Adrenal gland (tissue), 12 donors: ENCODE measurements around the gene CNN3. TPM values are rescaled to one million over a fixed set of nuclear protein-coding genes. Genes with fewer than 3 reads are reported as not detected.

ENCODE experiments used
- DNase-seq, 7 donors: peaks; one replicate each; pipeline ENCODE4 v3.0.0-alpha.2; 2019 to 2020
- H3K27ac ChIP-seq, 5 donors: fragments of 200-600 bp; sonication (generic) in 4 of 5; 1 replicate in 3 of 5; 2 replicates in 2 of 5; pipeline versions ENCODE4 v1.5.1 to v1.8.0; 2016 to 2020; ENCODE audit warnings: mild to moderate bottlenecking in 1 of 5
- H3K27me3 ChIP-seq: fragments of 200-600 bp; 2 replicates; pipeline ENCODE4 v1.8.0; 2021
- H3K36me3 ChIP-seq, 2 donors: fragments of 200-600 bp; replicated peaks in 1 of 2; 1 replicate in 1 of 2; 2 replicates in 1 of 2; pipeline versions ENCODE4 v1.5.1 to v1.8.0; 2018 to 2022
- H3K4me1 ChIP-seq, 2 donors: fragments of 200-600 bp; replicated peaks in 1 of 2; 1 replicate in 1 of 2; 2 replicates in 1 of 2; pipeline versions ENCODE4 v1.5.1 to v1.8.0; 2018 to 2021
- H3K4me3 ChIP-seq, 4 donors: fragments of 200-600 bp; sonication (generic) in 3 of 4; one replicate each; pipeline ENCODE4 v1.5.1; 2016 to 2018
- H3K9me3 ChIP-seq, 3 donors: fragments of 200-600 bp; sonication (generic) in 1 of 3; replicated peaks in 1 of 3; 1 replicate in 2 of 3; 2 replicates in 1 of 3; pipeline versions ENCODE4 v1.5.1 to v1.8.0; 2016 to 2021
- CTCF ChIP-seq, 6 experiments: fragments of 450-650 bp in 4 of 6; fragments of 200-600 bp in 2 of 6; sonication (generic) in 1 of 6; IDR thresholded peaks; 1 replicate in 5 of 6; 2 replicates in 1 of 6; pipeline versions ENCODE4 v1.5.1 to v1.8.0; 2016 to 2021; ENCODE audit warnings: antibody characterized with exemption in 6 of 6, mild to moderate bottlenecking in 2 of 6, moderate library complexity in 1 of 6
- POLR2A ChIP-seq, 2 donors: fragments of 450-650 bp; IDR thresholded peaks; one replicate each; pipeline ENCODE4 v1.6.1; 2017; ENCODE audit warnings: antibody characterized with exemption in 2 of 2, mild to moderate bottlenecking in 2 of 2, moderate library complexity in 1 of 2
- WGBS, 4 donors: extraction: QIAGEN DNeasy Blood & Tissue Kit in 2 of 4; methylation state at CpG; one replicate each; pipeline versions ENCODE4 v1.1.5 to v1.1.7; 2013 to 2017; 5-methylcytosine and 5-hydroxymethylcytosine counted together
- intact Hi-C, 2 donors: fragments of 100-400 bp; cut with DNase I; formaldehyde crosslinking; loops; one replicate each; pipeline versions ENCODE4 v1.14.1 to v1.15.0; 2022 to 2023
- polyA plus RNA-seq, 3 donors: library from polyadenylated mRNA; stranded (reverse); fragments of 200-250 nt in 2 of 3; fragments of 350-450 nt in 1 of 3; fragmentation: Illumina TruSeq in 1 of 3; extraction: RNeasy Lipid Tissue Mini Kit (QIAGEN cat#74804) in 1 of 3; gene quantifications; one replicate each; pipeline ENCODE4 v1.2.3, GENCODE V29; 2013 to 2014
- total RNA-seq, 9 donors: library from RNA; depleted of rRNA in 4 of 9; stranded (reverse); fragments of >200 nt in 4 of 9; fragments of 120-200 nt in 1 of 9; fragmentation: NEBNext Ultra II Directional in 1 of 9; extraction: Animal tissue kit (Norgen Biotek cat#: 25700) in 1 of 9; gene quantifications; one replicate each; pipeline versions ENCODE4 v1.1.0 to v1.2.4, GENCODE V29; 2013 to 2023
- donor health status: healthy with polysubstance abuse.
- donor health status: Bipolar disorder and iron deficiency.
- donor health status: DM: yes; HTN: yes; CAD: no.
- donor health status: DM: no; HTN: no; CAD: no.
- donor health status: DM: no; HTN: no; CAD: no.
- donor health status: DM: yes; HTN: yes; CAD: no.

Gene CNN3
- total and polyA plus RNA-seq, 12 donors: 97.3 to 766 (median 412) TPM

DNA sequence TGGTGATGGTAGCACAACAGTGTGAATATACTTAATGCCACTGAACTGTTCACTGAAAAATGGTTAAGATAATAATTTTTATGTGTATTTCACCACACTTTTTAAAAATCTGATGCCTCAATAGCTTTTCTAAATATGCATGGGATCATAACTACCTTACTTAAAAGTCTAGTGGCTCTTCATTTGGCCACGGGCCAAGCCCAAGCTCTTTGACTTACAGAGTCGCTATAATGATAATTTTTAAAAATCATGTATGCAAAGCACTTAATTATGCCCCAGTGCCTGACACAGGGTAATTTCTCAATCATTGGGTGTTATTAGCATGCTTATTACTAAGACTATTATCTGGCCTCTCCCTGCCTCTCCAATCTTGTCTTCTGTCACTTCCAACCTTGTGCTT lies 7.6 kb upstream of the CNN3 start:
- DNase-seq: no peak
- no peaks in the 10 kb centered on the region for H3K27me3 ChIP-seq
- no peak overlapping the region for H3K4me3 ChIP-seq
- intact Hi-C loops: loop anchor here in 1 of 2 donors (10.0 kb wide), 1 partner anchor 100 kb away; no protein-coding TSS in a partner anchor
- H3K9me3 ChIP-seq: no peaks in the 10 kb centered on the region
- H3K27ac ChIP-seq: peak overlapping the region in 3 of 5 donors; percentile 24 to 85 (median 73)
- no peaks in the 10 kb centered on the region for H3K36me3 ChIP-seq
- TF ChIP-seq CTCF (IDR thresholded peaks at IDR 0.05): no peak
- TF ChIP-seq POLR2A (IDR thresholded peaks at IDR 0.05): no peak
- H3K4me1 ChIP-seq: peaks cover 48 to 52% of the 10 kb centered on the region in 2 donors
- WGBS, 4 donors: 60 to 69% (median 66%) methylated on average over 2 of the region's 2 CpGs

GRCh38 chr1:94931254-94931841 lies 4.4 kb upstream of the CNN3 start:
- no peaks in the 10 kb centered on the region for H3K9me3 ChIP-seq
- DNase-seq: no peak
- intact Hi-C loops: loop anchor here in 1 of 2 donors (10.0 kb wide), 1 partner anchor 103 kb away; no protein-coding TSS in a partner anchor
- H3K27ac ChIP-seq: no peak overlapping the region
- no peaks in the 10 kb centered on the region for H3K27me3 ChIP-seq
- H3K4me3 ChIP-seq: no peak overlapping the region
- WGBS, 4 donors: 91 to 98% (median 94%) methylated on average over 7 of the region's 7 CpGs
- no peaks in the 10 kb centered on the region for H3K36me3 ChIP-seq
- peaks cover 39% of the 10 kb centered on the region in 2 donors for H3K4me1 ChIP-seq
- TF ChIP-seq POLR2A (IDR thresholded peaks at IDR 0.05): no peak
- TF ChIP-seq CTCF (IDR thresholded peaks at IDR 0.05): no peak

GRCh38 chr1:94929351-94930217 lies 2.7 kb upstream of the CNN3 start:
- H3K4me1 ChIP-seq: peaks cover 21 to 25% of the 10 kb centered on the region in 2 donors
- H3K27me3 ChIP-seq: no peaks in the 10 kb centered on the region
- 73 to 80% (median 76%) methylated on average over 11 of the region's 11 CpGs for WGBS, 4 donors
- no peaks in the 10 kb centered on the region for H3K9me3 ChIP-seq
- DNase-seq: peak in 2 of 7 donors; percentile 26 to 51
- H3K27ac ChIP-seq: peak overlapping the region in 3 of 5 donors; percentile 1 to 99 (median 99)
- intact Hi-C loops: loop anchor here (5.0 to 10.0 kb wide), 3 partner anchors 75 to 108 kb away; no protein-coding TSS in a partner anchor
- H3K4me3 ChIP-seq: peak overlapping the region in 1 of 4 donors; percentile 78
- TF ChIP-seq CTCF (IDR thresholded peaks at IDR 0.05) (no peak), POLR2A (IDR thresholded peaks at IDR 0.05) (no peak)
- no peaks in the 10 kb centered on the region for H3K36me3 ChIP-seq

GRCh38 chr1:94928293-94928939 lies 1.5 kb upstream of the CNN3 start:
- Histone ChIP-seq H3K4me1 (peaks cover 30 to 34% of the 10 kb centered on the region in 2 donors), H3K4me3 (peak overlapping the region in 2 of 4 donors; percentile 41 to 78), H3K9me3 (no peaks in the 10 kb centered on the region), H3K36me3 (peaks cover 0 to 3% of the 10 kb centered on the region in 2 donors), H3K27me3 (no peaks in the 10 kb centered on the region), H3K27ac (peak overlapping the region; percentile 78 to 99 (median 93))
- no peak for DNase-seq
- WGBS, 4 donors: 50 to 65% (median 61%) methylated on average over 7 of the region's 7 CpGs
- TF ChIP-seq CTCF (IDR thresholded peaks at IDR 0.05): no peak
- TF ChIP-seq POLR2A (IDR thresholded peaks at IDR 0.05): no peak
- intact Hi-C loops: loop anchor here in 1 of 2 donors (5.0 to 10.0 kb wide), 2 partner anchors 74 to 109 kb away; no protein-coding TSS in a partner anchor
